Mesenteric fat pad (tissue), 1 donor: Measurements from ENCODE around the gene CYYR1. TPM values are rescaled to one million over a fixed set of nuclear protein-coding genes. Genes with fewer than 3 reads are reported as not detected.

Experiments used
- DNase-seq: peaks from one replicate; pipeline ENCODE4 v3.0.0-alpha.2; 2020; ENCODE audit warnings: low spot score
- long read RNA-seq: library from polyadenylated mRNA; unstranded; transcript quantifications from one replicate; pipeline ENCODE4 v2.0.0, GENCODE V29; 2020
- total RNA-seq: library from RNA; stranded (reverse); fragmentation: NEBNext Ultra II Directional; extraction: Animal tissue kit (Norgen Biotek cat#: 25700); gene quantifications from one replicate; pipeline ENCODE4 v1.2.1, GENCODE V29; 2021
- donor health status: DM: yes; HTN: yes; CAD: no.

CYYR1 gene
- 26.0 TPM for total RNA-seq
- long read RNA-seq, transcript CYYR1-201 (4 exons, 3,101 nt) = major isoform, 71 of 146 reads
- long read RNA-seq, partial matches to known transcripts = 5 of 146 reads
- long read RNA-seq, other reads (novel, unspliced or antisense) = 69 of 146 reads

GRCh38 chr21:26572702-26573381, at the start of gene CYYR1:
Gene CYYR1 (minus strand): TSS chr21:26573286. CDS start chr21:26572940, 346 bp downstream.
- DNase-seq = peak; percentile 89

GRCh38 chr21:26617176-26617575, 44.1 kb upstream of the CYYR1 start:
- DNase-seq = no peak

GRCh38 chr21:26614251-26614650, 41.2 kb upstream of the CYYR1 start:
- DNase-seq = no peak

GRCh38 chr21:26599261-26599660, 26.2 kb upstream of the CYYR1 start:
- DNase-seq = no peak

- no peak for DNase-seq
These were observed 24.9 kb upstream of the CYYR1 start for GRCh38 chr21:26597981-26598380.

GRCh38 chr21:26597031-26597430, 23.9 kb upstream of the CYYR1 start:
- DNase-seq = no peak

GRCh38 chr21:26595971-26596370, 22.9 kb upstream of the CYYR1 start:
- DNase-seq = no peak

- DNase-seq = no peak
These were observed 20.7 kb upstream of the CYYR1 start for GRCh38 chr21:26593800-26594199.

GRCh38 chr21:26591543-26591942, 18.5 kb upstream of the CYYR1 start:
- DNase-seq = no peak

GRCh38 chr21:26588446-26588845, 15.4 kb upstream of the CYYR1 start:
- DNase-seq = no peak

GRCh38 chr21:26587736-26588201, 14.7 kb upstream of the CYYR1 start:
- no peak for DNase-seq

- no peak for DNase-seq
These were observed 10.7 kb upstream of the CYYR1 start for GRCh38 chr21:26583769-26584168.

GRCh38 chr21:26581818-26582217, 8.7 kb upstream of the CYYR1 start:
- DNase-seq = no peak

GRCh38 chr21:26572076-26572701, 897 bp downstream of the CYYR1 start:
- DNase-seq = no peak

GRCh38 chr21:26570203-26570602, 2.9 kb downstream of the CYYR1 start:
- DNase-seq = no peak

GRCh38 chr21:26565546-26565945, 7.5 kb downstream of the CYYR1 start:
- no peak for DNase-seq

- DNase-seq = no peak
These were observed 8.0 kb downstream of the CYYR1 start for GRCh38 chr21:26565111-26565510.

- DNase-seq = no peak
These were observed 9.1 kb downstream of the CYYR1 start for GRCh38 chr21:26563856-26564503.

GRCh38 chr21:26560612-26561011, 12.5 kb downstream of the CYYR1 start:
- DNase-seq = no peak

- no peak for DNase-seq
These were observed 14.0 kb downstream of the CYYR1 start for GRCh38 chr21:26559099-26559498.

GRCh38 chr21:26557106-26557505, 16.0 kb downstream of the CYYR1 start:
- no peak for DNase-seq

GRCh38 chr21:26555540-26556146, 17.4 kb downstream of the CYYR1 start:
- DNase-seq = no peak
